A673 (cell line): ENCODE measurements around the gene SLC2A13.

ENCODE experiments used
- CTCF ChIP-seq: fragments of 300-800, 200-600 bp; sonication (generic); conservative IDR thresholded peaks from 2 replicates; pipeline ENCODE4 v1.5.1; 2017; ENCODE audit warnings: low read depth, mild to moderate bottlenecking, antibody characterized with exemption, low read length, moderate library complexity, mixed read lengths
- EZH2 ChIP-seq: fragments of 200-600 bp; sonication (generic); IDR thresholded peaks from 2 replicates; pipeline ENCODE4 v1.6.1; 2017; ENCODE audit warnings: borderline replicate concordance, low read depth, mild to moderate bottlenecking, mixed read lengths, antibody characterized with exemption, low read length; ENCODE audit not compliant: poor library complexity, severe bottlenecking

GRCh38 chr12:40103043-40103442 is 2.8 kb downstream of the SLC2A13 start:
- no peak for TF ChIP-seq CTCF
- no peak for TF ChIP-seq EZH2
